Subcutaneous abdominal adipose tissue (tissue), 5 donors: ENCODE results near the gene ANKRD65.
"Not testable (repeated sequence)": the region's sequence is repeated elsewhere in the genome, so short reads cannot be mapped to it uniquely, and the experiment has no call there.

Source experiments
- H3K27ac ChIP-seq: one replicate; pipeline ENCODE4 v1.7.0; 2013; ENCODE audit warnings: low read depth, mild to moderate bottlenecking, inconsistent platforms, low read length, moderate library complexity
- H3K27me3 ChIP-seq, 5 donors: one replicate each; pipeline ENCODE4 v1.7.0; 2013; ENCODE audit warnings: low read length in 5 of 5, inconsistent platforms in 1 of 5; ENCODE audit not compliant: control insufficient read depth in 5 of 5, insufficient read depth in 4 of 5
- H3K36me3 ChIP-seq, 5 donors: one replicate each; pipeline ENCODE4 v1.7.0; 2013; ENCODE audit warnings: low read length in 5 of 5; ENCODE audit not compliant: control insufficient read depth in 5 of 5, insufficient read depth in 5 of 5
- H3K4me1 ChIP-seq, 5 donors: one replicate each; pipeline ENCODE4 v1.7.0; 2013; ENCODE audit warnings: low read length in 5 of 5, mild to moderate bottlenecking in 3 of 5, moderate library complexity in 1 of 5; ENCODE audit not compliant: control insufficient read depth in 5 of 5, insufficient read depth in 5 of 5
- H3K4me3 ChIP-seq, 5 donors: one replicate each; pipeline ENCODE4 v1.7.0; 2013; ENCODE audit warnings: low read length in 5 of 5, low read depth in 1 of 5
- H3K9ac ChIP-seq, 5 donors: one replicate each; pipeline ENCODE4 v1.7.0; 2013; ENCODE audit warnings: low read length in 5 of 5, mild to moderate bottlenecking in 4 of 5, moderate library complexity in 3 of 5
- H3K9me3 ChIP-seq, 5 donors: one replicate each; pipeline ENCODE4 v1.7.0; 2013; ENCODE audit warnings: low read length in 5 of 5; ENCODE audit not compliant: control insufficient read depth in 5 of 5
- donor health status: healthy.
- donor health status: healthy.
- donor health status: healthy.
- donor health status: healthy.
- donor health status: healthy.

The ANKRD65 gene

GRCh38 chr1:1371746-1372711, 49.0 kb downstream of the ANKRD65 start:
- Histone ChIP-seq H3K27ac (no peak overlapping the region), H3K4me1 (peaks cover 3 to 41% (median 35%) of the 10 kb centered on the region in 5 donors), H3K27me3 (no peaks in the 10 kb centered on the region), H3K9ac (peak overlapping the region in 1 of 5 donors; percentile 30), H3K4me3 (no peak overlapping the region), H3K9me3 (peaks cover 0 to 4% (median 0%) of the 10 kb centered on the region in 5 donors), H3K36me3 (peaks cover 0 to 9% (median 8%) of the 10 kb centered on the region in 5 donors)

- H3K9ac ChIP-seq = peak overlapping the region in 1 of 5 donors; percentile 30
- no peak overlapping the region for H3K4me3 ChIP-seq
- H3K9me3 ChIP-seq = peaks cover 0 to 10% (median 0%) of the 10 kb centered on the region in 5 donors
- peaks cover 0 to 9% (median 8%) of the 10 kb centered on the region in 5 donors for H3K36me3 ChIP-seq
- H3K4me1 ChIP-seq = peaks cover 3 to 41% (median 35%) of the 10 kb centered on the region in 5 donors
- H3K27me3 ChIP-seq = no peaks in the 10 kb centered on the region
- no peak overlapping the region for H3K27ac ChIP-seq
Observed at GRCh38 chr1:1371364-1371745, 49.7 kb downstream of the ANKRD65 start.

- H3K4me3 ChIP-seq = no peak overlapping the region
- H3K27me3 ChIP-seq = no peaks in the 10 kb centered on the region
- peaks cover 0 to 10% (median 0%) of the 10 kb centered on the region in 5 donors for H3K9me3 ChIP-seq
- no peak overlapping the region for H3K27ac ChIP-seq
- no peak overlapping the region for H3K9ac ChIP-seq
- peaks cover 3 to 36% (median 30%) of the 10 kb centered on the region in 5 donors for H3K4me1 ChIP-seq
- H3K36me3 ChIP-seq = peaks cover 0 to 9% (median 8%) of the 10 kb centered on the region in 5 donors
Observed at GRCh38 chr1:1370771-1371300, 50.2 kb downstream of the ANKRD65 start.

GRCh38 chr1:1370094-1370493, 51.0 kb downstream of the ANKRD65 start:
- H3K36me3 ChIP-seq, H3K4me3 ChIP-seq, H3K27me3 ChIP-seq, H3K9ac ChIP-seq, H3K9me3 ChIP-seq, H3K27ac ChIP-seq: not testable (repeated sequence)
- peaks cover 3 to 33% (median 29%) of the 10 kb centered on the region in 5 donors for H3K4me1 ChIP-seq
